ENCODE data around the gene BAHCC1.

Gene BAHCC1

GRCh38 chr17:81380131-81380530 is 15.1 kb upstream of the BAHCC1 start:
- no peak for TF ChIP-seq GATA2 (IDR thresholded peaks at IDR 0.05; ENCODE audit: low read depth, low read length)
- no peak for TF ChIP-seq GATA3 (IDR thresholded peaks at IDR 0.05; ENCODE audit: low read depth, low read length)

- TF ChIP-seq GATA3 (IDR thresholded peaks at IDR 0.05; ENCODE audit: low read depth, low read length), result no peak
- TF ChIP-seq GATA2 (IDR thresholded peaks at IDR 0.05; ENCODE audit: low read depth, low read length), result no peak
These were observed 14.4 kb upstream of the BAHCC1 start for GRCh38 chr17:81380666-81381518.

GRCh38 chr17:81381632-81382577 is 13.4 kb upstream of the BAHCC1 start:
- no peak for TF ChIP-seq GATA2 (IDR thresholded peaks at IDR 0.05; ENCODE audit: low read depth, low read length)
- no peak for TF ChIP-seq GATA3 (IDR thresholded peaks at IDR 0.05; ENCODE audit: low read depth, low read length)

- TF ChIP-seq GATA3 (IDR thresholded peaks at IDR 0.05; ENCODE audit: low read depth, low read length), result no peak
- TF ChIP-seq GATA2 (IDR thresholded peaks at IDR 0.05; ENCODE audit: low read depth, low read length), result no peak
These were observed 12.4 kb upstream of the BAHCC1 start for GRCh38 chr17:81382851-81383250.

GRCh38 chr17:81383504-81384421 is 11.5 kb upstream of the BAHCC1 start:
- TF ChIP-seq GATA3 (IDR thresholded peaks at IDR 0.05; ENCODE audit: low read depth, low read length) (no peak), GATA2 (IDR thresholded peaks at IDR 0.05; ENCODE audit: low read depth, low read length) (no peak)

- TF ChIP-seq GATA2 (IDR thresholded peaks at IDR 0.05; ENCODE audit: low read depth, low read length) (no peak), GATA3 (IDR thresholded peaks at IDR 0.05; ENCODE audit: low read depth, low read length) (no peak)
These were observed 10.3 kb upstream of the BAHCC1 start for GRCh38 chr17:81384929-81385319.

- TF ChIP-seq GATA2 (IDR thresholded peaks at IDR 0.05; ENCODE audit: low read depth, low read length) (no peak), GATA3 (IDR thresholded peaks at IDR 0.05; ENCODE audit: low read depth, low read length) (no peak)
These were observed 9.7 kb upstream of the BAHCC1 start for GRCh38 chr17:81385320-81386111.

DNA sequence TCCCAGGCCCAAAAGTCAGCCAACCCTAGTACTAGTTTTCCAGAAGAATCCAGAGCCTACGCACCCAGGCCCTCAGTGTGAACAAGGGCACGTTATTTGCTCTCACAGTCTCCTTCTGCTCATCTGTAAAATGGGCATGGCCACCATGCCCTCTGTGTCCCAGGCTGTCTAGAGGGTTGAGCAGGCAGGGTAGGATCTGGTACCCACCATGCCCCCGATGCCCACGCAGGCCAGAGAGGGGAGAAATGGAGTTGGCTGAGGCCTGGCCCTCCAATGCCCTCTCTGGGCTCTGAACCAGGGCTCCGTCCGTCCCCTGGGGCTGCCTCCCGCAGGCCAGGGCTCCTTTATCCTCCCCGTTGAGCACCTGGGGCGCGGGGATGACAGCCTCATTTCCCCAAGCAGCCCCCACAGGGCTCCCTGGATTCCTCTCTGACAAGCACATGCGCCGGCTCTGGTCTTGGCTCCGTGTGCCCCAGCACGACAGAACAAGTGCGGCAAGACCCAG is 9.1 kb upstream of the BAHCC1 start:
- TF ChIP-seq GATA3 (IDR thresholded peaks at IDR 0.05; ENCODE audit: low read depth, low read length), result no peak
- TF ChIP-seq GATA2 (IDR thresholded peaks at IDR 0.05; ENCODE audit: low read depth, low read length), result no peak

DNA sequence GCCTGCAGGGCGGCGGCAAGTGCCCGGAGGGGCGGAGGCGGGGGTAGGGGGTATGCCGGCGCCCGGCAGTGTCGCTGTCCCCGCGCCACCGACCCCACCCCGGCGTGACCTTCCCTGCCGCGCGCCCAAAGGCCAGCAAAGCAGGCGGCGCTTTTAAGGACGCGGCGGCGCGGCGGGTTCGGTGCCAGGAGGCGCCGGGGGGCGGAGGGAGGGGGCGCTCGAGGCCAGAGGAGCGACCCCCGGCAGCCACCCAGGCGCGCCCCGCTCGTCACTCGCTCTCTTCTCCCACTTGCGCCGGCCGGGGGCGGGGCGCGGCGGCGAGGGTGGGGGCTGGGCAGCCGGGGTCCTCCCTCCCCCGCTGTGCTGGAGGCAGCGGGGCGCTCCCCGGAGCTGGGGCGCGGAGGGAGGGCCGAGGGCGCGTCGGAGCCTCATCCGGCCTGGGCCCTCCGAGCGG is 8.6 kb upstream of the BAHCC1 start:
- TF ChIP-seq GATA3 (IDR thresholded peaks at IDR 0.05; ENCODE audit: low read depth, low read length) (no peak), GATA2 (IDR thresholded peaks at IDR 0.05; ENCODE audit: low read depth, low read length) (no peak)

GRCh38 chr17:81387100-81388090 is 7.9 kb upstream of the BAHCC1 start:
- TF ChIP-seq GATA2 (IDR thresholded peaks at IDR 0.05; ENCODE audit: low read depth, low read length), result no peak

GRCh38 chr17:81388091-81388611 is 7.1 kb upstream of the BAHCC1 start:
- TF ChIP-seq GATA3 (IDR thresholded peaks at IDR 0.05; ENCODE audit: low read depth, low read length) (no peak), GATA2 (IDR thresholded peaks at IDR 0.05; ENCODE audit: low read depth, low read length) (no peak)

Measured in SH-SY5Y (cell line).